GM10248 (cell line): ENCODE measurements around the gene LYSMD3.

ENCODE experiments used
- CTCF ChIA-PET: fragments of 300-600 bp; sonication (Branson Sonifier 250); formaldehyde crosslinking; extraction: SDS; loops from one replicate; lab custom pipeline; 2021; ENCODE audit warnings: antibody characterized with exemption; lab: Yijun Ruan, JAX
- POLR2A ChIA-PET: fragments of 350-650 bp; sonication (Branson Sonifier 250); formaldehyde crosslinking; extraction: SDS; loops from one replicate; lab custom pipeline; 2020; ENCODE audit warnings: antibody characterized with exemption; lab: Yijun Ruan, JAX
- DNase-seq: peaks from one replicate; pipeline ENCODE4 v3.0.0; 2012; ENCODE audit errors: extremely low spot score
- TF ChIP-seq, protein P1 (sequence below): IDR thresholded peaks from 2 replicates; pipeline ENCODE4 v1.5.1; 2012; ENCODE audit warnings: mild to moderate bottlenecking, low read depth; ENCODE audit errors: extremely low read depth, missing control alignments, control extremely low read depth

The LYSMD3 gene

DNA sequence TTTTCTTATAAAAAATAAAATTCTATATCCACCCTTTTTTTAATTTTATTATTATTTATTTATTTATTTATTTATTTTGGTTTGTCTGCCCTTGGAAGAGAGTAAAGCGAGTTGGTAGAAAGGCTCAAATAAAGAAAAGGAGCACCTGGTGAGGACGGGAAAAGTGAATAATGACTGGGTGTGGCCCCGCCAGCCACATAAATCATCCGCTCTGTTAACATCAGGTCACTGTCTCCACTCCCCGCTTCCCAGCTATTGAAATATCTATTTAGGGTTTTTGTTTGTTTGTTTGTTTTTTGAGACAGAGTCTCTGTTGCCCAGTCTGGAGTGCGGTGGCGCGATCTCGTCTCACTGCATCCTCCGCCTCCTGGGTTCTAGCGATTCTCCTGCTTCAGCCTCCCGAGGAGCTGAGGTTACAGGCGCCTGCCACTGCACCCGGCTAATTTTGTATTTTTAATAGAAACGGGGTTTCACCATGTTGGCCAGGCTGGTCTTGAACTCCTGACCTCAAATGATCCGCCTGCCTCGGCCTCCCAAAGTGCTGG is 53.9 kb downstream of the LYSMD3 start:
- POLR2A ChIA-PET, result no interaction called here
- TF ChIP-seq, protein P1, sequence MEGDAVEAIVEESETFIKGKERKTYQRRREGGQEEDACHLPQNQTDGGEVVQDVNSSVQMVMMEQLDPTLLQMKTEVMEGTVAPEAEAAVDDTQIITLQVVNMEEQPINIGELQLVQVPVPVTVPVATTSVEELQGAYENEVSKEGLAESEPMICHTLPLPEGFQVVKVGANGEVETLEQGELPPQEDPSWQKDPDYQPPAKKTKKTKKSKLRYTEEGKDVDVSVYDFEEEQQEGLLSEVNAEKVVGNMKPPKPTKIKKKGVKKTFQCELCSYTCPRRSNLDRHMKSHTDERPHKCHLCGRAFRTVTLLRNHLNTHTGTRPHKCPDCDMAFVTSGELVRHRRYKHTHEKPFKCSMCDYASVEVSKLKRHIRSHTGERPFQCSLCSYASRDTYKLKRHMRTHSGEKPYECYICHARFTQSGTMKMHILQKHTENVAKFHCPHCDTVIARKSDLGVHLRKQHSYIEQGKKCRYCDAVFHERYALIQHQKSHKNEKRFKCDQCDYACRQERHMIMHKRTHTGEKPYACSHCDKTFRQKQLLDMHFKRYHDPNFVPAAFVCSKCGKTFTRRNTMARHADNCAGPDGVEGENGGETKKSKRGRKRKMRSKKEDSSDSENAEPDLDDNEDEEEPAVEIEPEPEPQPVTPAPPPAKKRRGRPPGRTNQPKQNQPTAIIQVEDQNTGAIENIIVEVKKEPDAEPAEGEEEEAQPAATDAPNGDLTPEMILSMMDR, result no peak
- DNase-seq, result no peak
- CTCF ChIA-PET, result interaction anchor here (1.2 to 2.1 kb wide), 6 partner anchors 10 to 36 kb away, joined by 3 to 7 read pairs (median 4); no protein-coding TSS in a partner anchor

DNA sequence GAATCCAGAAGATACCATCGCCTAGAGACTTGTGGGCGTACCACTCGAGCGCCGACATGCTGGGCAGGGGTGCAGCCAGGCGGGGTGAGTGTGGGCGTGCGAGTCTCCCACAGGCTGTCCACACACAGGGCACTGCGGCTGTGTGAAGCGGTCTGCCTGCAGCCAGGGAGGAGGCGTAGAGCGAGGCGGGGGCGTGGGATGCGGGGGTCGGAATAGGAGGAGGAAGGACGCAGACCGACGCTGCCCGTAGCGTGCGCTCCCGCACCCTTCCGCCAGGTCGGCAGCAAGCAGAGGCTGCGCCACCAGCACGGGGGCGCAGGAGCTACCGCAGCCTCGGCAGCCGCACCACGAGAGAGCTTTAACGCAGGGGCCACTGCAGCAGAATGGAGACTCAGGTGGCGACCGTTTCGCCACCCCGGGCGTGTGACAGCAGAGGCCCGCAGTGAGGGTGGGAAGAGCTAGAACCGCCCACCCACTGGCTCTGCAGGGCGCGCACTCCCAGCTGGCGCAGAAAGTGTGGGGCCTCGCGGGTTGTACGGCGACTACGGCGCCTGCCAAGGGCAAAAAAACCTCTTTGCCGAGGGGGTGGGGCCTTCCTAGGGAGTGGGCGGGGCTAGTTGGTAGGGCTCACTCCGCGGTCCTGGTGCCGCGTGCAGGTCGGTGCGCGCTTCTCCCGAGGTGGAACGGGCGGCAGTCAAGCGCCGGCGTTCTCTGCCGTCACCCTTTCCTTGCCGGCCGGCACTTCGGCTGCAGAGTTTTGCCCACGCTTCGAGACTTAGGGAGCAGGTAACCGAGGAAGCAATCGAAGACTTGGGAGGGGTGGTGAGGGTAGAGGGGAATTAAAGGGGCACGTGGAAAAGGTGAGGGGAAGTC is 54.9 kb downstream of the LYSMD3 start, which contains the start of the genes MBLAC2 and POLR3G:
Gene MBLAC2 (minus strand): TSS at position 537 of the 873 bp plus-strand sequence. CDS start 479 bp downstream, at position 58.
Gene POLR3G (plus strand): TSS at position 630 of the 873 bp plus-strand sequence. CDS start 10,704 bp downstream, outside the sequence.
- peak; percentile 95 for DNase-seq
- ChIA-PET POLR2A (interaction anchor here (1.7 kb wide), 1 partner anchor 65 kb away, joined by 6 read pairs; the partner anchor contains the start of gene CETN3), CTCF (interaction anchor here (1.0 to 1.9 kb wide), 6 partner anchors 11 to 35 kb away, joined by 3 to 6 read pairs (median 3); no protein-coding TSS in a partner anchor)
- TF ChIP-seq, protein P1, result peak; percentile 15

DNA sequence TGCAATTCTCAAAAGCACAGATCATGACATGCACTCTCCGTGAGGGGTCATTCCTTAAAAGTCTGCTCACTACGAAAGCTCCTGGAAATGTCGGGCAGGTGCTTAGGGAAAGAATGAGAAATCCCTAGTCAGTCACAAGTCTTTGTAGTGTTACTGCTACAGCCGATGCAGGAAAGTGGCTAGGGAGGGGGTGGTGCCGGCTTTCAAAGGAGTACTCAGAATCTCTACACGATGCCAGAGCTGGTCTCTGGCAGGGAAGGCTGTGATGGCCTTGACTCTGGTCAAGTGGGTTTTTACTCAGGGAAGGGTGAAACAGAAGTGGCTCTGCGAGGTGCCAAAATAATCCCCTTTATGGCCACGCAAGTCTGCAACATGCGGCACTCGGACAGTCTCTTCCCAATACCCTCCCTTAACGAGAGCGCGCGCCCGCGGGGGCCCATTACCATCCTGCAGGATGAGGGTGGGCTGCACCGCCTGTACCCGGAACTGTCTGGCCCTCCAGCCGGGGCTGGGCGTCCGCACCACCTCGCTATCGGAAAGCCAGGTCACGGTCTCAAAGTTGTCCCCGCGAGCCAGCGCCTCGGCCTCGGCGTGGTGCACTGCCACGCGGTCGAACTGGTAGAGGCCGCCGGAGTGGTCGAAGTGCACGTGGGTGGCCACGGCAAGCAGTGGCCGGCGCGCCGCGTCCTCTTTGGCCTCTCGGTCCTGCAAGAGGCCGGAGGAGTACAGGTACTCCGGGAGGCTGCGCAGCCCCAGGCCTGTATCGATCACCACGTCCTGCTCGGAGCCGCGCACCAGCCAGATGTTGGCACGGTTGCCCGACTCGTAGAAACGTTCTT is 55.8 kb downstream of the LYSMD3 start:
- TF ChIP-seq, protein P1, result no peak
- POLR2A ChIA-PET, result interaction anchor here (1.7 kb wide), 1 partner anchor 64 kb away, joined by 6 read pairs; the partner anchor contains the start of gene CETN3
- DNase-seq, result peak; percentile 12
- CTCF ChIA-PET, result interaction anchor here (1.0 to 2.7 kb wide), 6 partner anchors 10 to 34 kb away, joined by 3 to 19 read pairs (median 4); no protein-coding TSS in a partner anchor

DNA sequence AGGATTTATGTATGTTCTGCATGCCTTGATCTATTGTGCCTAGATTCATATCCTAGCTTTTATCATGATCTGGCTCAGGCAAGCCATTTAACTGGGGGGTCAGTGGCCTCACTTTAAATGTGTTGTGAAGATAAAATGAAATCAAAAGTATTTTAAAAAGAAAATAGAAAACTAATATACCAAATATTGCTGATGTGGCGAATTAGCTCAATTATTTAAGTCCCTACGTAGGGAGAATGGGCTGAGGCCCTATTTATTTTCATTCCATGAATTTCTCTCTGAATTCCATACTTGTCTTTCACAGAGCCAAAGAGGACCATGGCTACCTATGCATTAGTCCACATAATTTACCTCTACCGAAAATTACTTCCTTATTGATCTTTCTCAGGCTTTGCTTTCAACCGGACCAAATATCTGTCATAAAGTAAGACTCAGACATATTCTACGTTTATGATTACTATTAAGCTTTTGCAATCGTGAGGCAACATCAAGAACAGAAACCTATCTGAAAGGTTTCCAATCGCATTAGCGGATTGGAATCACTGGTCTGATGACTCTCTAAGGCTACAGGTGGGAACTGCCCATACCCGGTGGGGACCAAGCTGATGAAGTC is 56.5 kb downstream of the LYSMD3 start:
- POLR2A ChIA-PET, result no interaction called here
- peak; percentile 18 for DNase-seq
- TF ChIP-seq, protein P1, result no peak
- CTCF ChIA-PET, result interaction anchor here (0.7 to 2.7 kb wide), 5 partner anchors 10 to 33 kb away, joined by 3 to 19 read pairs (median 3); no protein-coding TSS in a partner anchor
